ENCODE measurements around the gene BOC.

- TF ChIP-seq POLR2A (IDR thresholded peaks at IDR 0.05) (no peak), POLR2AphosphoS5 (IDR thresholded peaks at IDR 0.05) (no peak), CTCF (IDR thresholded peaks at IDR 0.05) (no peak)
Measured at GRCh38 chr3:113266738-113267137, 55.4 kb downstream of the BOC start.
